Nephron (organoid): ENCODE results near the gene POFUT2.

Source experiments
- H3K27ac Mint-ChIP-seq, 3 experiments: 2 replicates each; pipeline ENCODE4 v1.8.0; 2020; ENCODE audit warnings: mixed read lengths in 3 of 3, mild to moderate bottlenecking in 2 of 3, moderate library complexity in 1 of 3
- H3K27me3 Mint-ChIP-seq: 2 replicates; pipeline ENCODE4 v1.8.0; 2021; ENCODE audit warnings: low read depth, mild to moderate bottlenecking, moderate library complexity, mixed read lengths
- H3K36me3 Mint-ChIP-seq: 2 replicates; pipeline ENCODE4 v1.8.0; 2020; ENCODE audit warnings: low read depth, mixed read lengths
- H3K4me1 Mint-ChIP-seq: 2 replicates; pipeline ENCODE4 v1.8.0; 2020; ENCODE audit warnings: mixed read lengths
- H3K4me3 Mint-ChIP-seq, 3 experiments: 2 replicates each; pipeline ENCODE4 v1.8.0; 2020; ENCODE audit warnings: mild to moderate bottlenecking in 3 of 3, mixed read lengths in 3 of 3, moderate library complexity in 2 of 3
- H3K9me3 Mint-ChIP-seq: 2 replicates; pipeline ENCODE4 v1.8.0; 2020; ENCODE audit warnings: mixed read lengths
- CTCF ChIP-seq, 3 experiments: fragments of 200-600 bp; sonication (generic); IDR thresholded peaks; one replicate each; pipeline ENCODE4 v1.5.0; 2021; ENCODE audit warnings: antibody characterized with exemption in 3 of 3; ENCODE audit not compliant: unreplicated experiment in 3 of 3

POFUT2 gene

GRCh38 chr21:45287438-45288391 lies at the start of gene POFUT2:
TSS of gene POFUT2 (minus strand) at chr21:45287895. CDS start at chr21:45287871, 24 bp downstream.
- Mint-ChIP-seq H3K27me3 (no peaks in the 10 kb centered on the region), H3K4me3 (peak within 1 kb of the TSS; percentile 90 to 92 (median 91)), H3K4me1 (peaks cover 34% of the 10 kb centered on the region), H3K9me3 (no peaks in the 10 kb centered on the region), H3K27ac (peak within 1 kb of the TSS in 2 of 3 experiments; percentile 53 to 59), H3K36me3 (peaks cover 21% of the 10 kb centered on the region)
- no peak for TF ChIP-seq CTCF (IDR thresholded peaks at IDR 0.05; ENCODE audit: unreplicated experiment in 3 of 3)

DNA sequence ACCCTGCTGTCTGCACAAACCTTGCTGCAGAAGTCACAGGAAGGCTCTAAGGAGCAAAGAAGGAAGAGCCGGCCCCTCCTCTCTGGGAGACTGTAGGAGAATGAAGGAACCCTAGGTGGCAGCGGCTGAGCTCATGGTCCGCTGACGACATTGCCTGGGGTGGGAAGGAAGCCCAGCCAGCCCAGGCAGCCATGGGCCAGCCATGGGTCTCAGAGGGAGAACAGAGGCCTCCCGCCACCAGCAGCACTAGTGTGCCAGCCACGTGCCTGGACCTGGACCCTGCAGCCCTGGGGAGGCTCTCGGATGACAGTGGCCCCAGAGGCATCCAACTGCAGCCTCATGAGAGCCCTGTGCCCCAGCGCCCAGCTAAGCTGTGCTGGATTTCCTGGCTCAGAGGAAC lies 49.2 kb upstream of the POFUT2 start:
- no peaks in the 10 kb centered on the region for H3K9me3 Mint-ChIP-seq
- H3K4me3 Mint-ChIP-seq, result no peak overlapping the region
- H3K36me3 Mint-ChIP-seq, result no peaks in the 10 kb centered on the region
- TF ChIP-seq CTCF (IDR thresholded peaks at IDR 0.05; ENCODE audit: unreplicated experiment in 3 of 3), result no peak
- H3K4me1 Mint-ChIP-seq, result peaks cover 31% of the 10 kb centered on the region
- peak overlapping the region; percentile 29 to 62 (median 60) for H3K27ac Mint-ChIP-seq
- peaks cover 9% of the 10 kb centered on the region for H3K27me3 Mint-ChIP-seq

DNA sequence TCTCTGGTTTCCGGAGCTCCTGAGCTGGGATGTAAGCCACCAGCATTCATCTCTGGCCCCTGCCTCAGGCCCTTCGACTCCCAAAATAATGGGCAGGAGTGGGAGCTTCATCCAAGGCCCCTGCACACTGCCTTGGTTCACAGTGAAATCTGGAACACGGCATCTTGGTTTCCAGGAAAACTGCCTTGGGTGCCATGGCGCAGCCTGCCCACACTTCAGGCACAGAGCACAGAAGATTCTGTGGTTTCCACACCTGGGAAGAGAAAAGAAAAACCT lies 48.8 kb upstream of the POFUT2 start:
- Mint-ChIP-seq H3K27ac (peak overlapping the region; percentile 29 to 62 (median 60)), H3K4me1 (peaks cover 27% of the 10 kb centered on the region), H3K36me3 (no peaks in the 10 kb centered on the region), H3K9me3 (no peaks in the 10 kb centered on the region), H3K27me3 (peaks cover 9% of the 10 kb centered on the region), H3K4me3 (no peak overlapping the region)
- TF ChIP-seq CTCF (IDR thresholded peaks at IDR 0.05; ENCODE audit: unreplicated experiment in 3 of 3), result no peak

DNA sequence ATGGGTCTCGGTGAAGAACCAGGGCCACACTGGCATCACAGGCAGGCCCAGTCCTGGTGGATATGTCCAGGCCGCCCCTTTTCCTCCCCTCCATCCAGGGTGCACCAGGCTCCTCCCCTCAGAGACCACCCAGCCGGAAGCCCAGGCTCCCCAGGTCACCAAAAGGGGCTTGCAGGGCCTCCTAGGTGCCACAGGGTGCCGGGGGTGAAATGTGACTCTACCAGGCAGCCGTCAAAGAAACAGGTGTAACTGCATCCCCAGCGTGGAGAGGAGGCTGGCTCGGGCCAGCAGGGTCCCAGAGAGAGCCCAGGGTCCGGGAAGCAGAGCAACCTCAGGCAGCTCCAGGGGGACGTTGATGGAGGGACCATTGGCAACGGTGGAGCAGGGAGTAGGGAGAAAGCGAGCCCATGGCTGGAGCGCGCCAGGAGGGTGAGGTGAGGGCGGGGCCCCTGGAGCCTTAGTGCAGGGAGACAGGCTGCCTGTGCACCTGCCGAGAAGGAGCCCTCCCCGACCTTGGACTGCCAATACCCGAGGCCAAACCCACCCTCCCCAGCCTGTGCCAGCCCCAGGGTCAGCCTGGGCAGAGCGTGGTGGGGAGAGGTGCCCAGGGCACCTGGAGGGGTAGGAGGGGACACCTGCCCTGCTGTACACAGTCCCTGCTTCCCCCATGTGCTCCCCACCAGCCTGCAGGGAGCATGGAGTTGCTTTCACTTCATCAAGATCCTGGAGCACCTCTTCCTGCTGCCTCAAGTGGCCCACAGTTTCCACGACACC lies 48.3 kb upstream of the POFUT2 start:
- H3K27me3 Mint-ChIP-seq, result peaks cover 9% of the 10 kb centered on the region
- TF ChIP-seq CTCF (IDR thresholded peaks at IDR 0.05; ENCODE audit: unreplicated experiment in 3 of 3), result no peak
- H3K9me3 Mint-ChIP-seq, result no peaks in the 10 kb centered on the region
- H3K4me1 Mint-ChIP-seq, result peaks cover 26% of the 10 kb centered on the region
- no peak overlapping the region for H3K4me3 Mint-ChIP-seq
- peak overlapping the region in 1 of 3 experiments; percentile 62 for H3K27ac Mint-ChIP-seq
- H3K36me3 Mint-ChIP-seq, result no peaks in the 10 kb centered on the region

- H3K4me1 Mint-ChIP-seq, result peaks cover 26% of the 10 kb centered on the region
- no peak for TF ChIP-seq CTCF (IDR thresholded peaks at IDR 0.05; ENCODE audit: unreplicated experiment in 3 of 3)
- H3K27ac Mint-ChIP-seq, result no peak overlapping the region
- H3K9me3 Mint-ChIP-seq, result no peaks in the 10 kb centered on the region
- H3K4me3 Mint-ChIP-seq, result no peak overlapping the region
- no peaks in the 10 kb centered on the region for H3K36me3 Mint-ChIP-seq
- H3K27me3 Mint-ChIP-seq, result peaks cover 12% of the 10 kb centered on the region
These were observed 47.6 kb upstream of the POFUT2 start for GRCh38 chr21:45335151-45335760.
